Measurements from ENCODE around the gene AP1B1.

AP1B1 gene

GRCh38 chr22:29284196-29284595 lies 104.2 kb downstream of the AP1B1 start:
- FAIRE-seq (no peak), DNase-seq (ENCODE audit: insufficient read length, low spot score) (no peak)
- no peak for TF ChIP-seq CTCF (IDR thresholded peaks at IDR 0.05; ENCODE audit: insufficient read depth, missing control alignments)

- DNase-seq (ENCODE audit: insufficient read length, low spot score) (no peak), FAIRE-seq (no peak)
- TF ChIP-seq CTCF (IDR thresholded peaks at IDR 0.05; ENCODE audit: insufficient read depth, missing control alignments): no peak
Measured at GRCh38 chr22:29277927-29278326, 110.4 kb downstream of the AP1B1 start.

Measured in D721Med (cell line).